ENCODE measurements around the gene LYL1.

Gene LYL1

DNA sequence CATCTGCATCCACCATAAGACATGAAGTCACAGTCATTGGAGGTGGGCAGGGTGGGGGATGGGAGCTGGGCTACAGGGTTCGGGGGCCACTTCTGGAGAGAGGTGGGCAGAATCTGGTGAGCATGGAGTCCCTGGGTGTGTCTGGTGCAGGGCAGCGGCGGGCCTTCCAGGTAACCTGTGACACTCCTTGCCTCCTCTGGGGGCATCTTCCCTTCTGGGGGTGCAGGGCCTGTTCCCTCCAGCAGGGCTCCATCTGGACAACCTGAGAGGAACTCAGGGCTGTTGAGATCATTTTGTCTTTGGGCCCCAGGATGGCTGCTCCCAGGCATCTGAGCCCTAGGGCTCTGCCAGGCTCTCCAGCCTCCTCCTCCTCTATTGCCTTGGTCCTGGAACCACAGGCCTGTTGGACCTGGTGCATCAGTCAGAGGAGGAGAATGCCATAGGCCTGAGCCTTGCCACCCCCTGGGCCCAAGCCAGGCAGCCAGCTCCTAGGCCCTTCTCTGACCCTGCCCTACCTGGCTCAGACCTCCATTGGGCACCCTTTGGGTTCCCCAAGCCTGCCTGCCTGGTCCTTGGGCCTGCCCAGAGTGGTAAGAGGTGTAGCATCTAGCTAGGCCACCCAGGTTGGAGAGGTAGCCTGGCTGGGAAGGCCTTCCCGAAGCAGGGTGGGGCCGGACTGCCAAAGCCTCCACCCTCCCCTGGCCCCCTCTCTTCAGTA is 13.4 kb downstream of the LYL1 start:
- peak; percentile 60 to 65 for DNase-seq
- TF ChIP-seq POLR2A (IDR thresholded peaks at IDR 0.05; ENCODE audit: low read length) (no peak), GATA1 (IDR thresholded peaks at IDR 0.05; ENCODE audit: low read depth, low read length) (no peak)

DNA sequence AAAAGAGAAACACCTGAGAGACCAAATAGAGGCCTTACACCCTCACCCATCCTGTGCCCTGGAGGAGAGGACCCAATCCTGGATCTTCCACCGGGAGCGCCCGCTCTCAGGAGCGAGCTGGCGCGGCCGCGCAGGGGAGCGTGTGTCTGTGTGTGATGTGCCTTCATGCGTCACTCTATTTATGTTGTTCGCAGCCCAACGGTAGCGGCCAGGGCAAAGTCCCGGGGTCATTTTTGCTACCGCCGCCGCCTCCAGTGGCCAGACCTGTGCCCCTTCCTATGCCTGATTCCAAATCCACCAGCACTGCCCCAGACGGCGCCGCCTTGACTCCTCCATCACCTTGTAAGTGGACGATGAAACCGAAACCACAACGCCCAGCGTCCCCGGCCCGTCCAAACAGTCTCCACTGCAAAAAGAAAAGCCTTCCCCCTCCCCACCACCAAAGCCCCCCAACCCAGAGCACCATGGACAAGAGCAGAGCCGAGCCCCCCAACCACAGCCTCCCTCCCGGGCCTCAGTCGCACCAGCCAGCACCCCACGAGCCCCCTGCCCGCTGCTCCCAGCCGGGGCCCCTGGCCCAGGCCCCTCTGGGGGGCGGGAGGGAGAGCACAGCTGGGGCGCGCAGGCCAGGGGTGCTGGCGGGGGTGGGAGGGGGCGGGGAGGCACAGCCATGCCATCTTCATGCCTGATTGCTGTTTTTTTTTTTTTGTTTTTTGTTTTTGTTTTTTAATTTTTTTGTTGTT is 14.7 kb downstream of the LYL1 start:
- DNase-seq: no peak
- TF ChIP-seq POLR2A (IDR thresholded peaks at IDR 0.05; ENCODE audit: low read length) (no peak), GATA1 (IDR thresholded peaks at IDR 0.05; ENCODE audit: low read depth, low read length) (no peak)

DNA sequence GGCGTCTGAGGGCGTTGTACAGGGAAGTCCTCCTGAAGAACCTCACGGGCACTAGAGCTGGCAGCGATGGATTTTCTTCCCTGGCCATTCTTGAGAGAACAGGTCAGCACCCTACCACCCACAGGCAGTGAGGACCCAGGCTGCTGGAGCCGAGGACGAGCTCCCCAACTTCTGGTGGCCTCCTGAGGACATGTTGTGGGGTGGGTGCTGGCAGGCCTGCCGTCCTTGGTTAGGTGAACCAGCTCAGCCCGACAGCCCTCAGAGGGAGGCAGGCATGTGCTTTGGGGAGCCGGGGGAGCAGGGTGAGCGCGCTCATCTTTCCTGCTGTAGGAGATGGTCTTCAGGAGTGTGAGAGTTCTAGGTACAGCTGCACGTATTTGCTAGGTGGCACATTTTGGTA is 15.4 kb downstream of the LYL1 start:
- DNase-seq: no peak
- no peak for TF ChIP-seq POLR2A (IDR thresholded peaks at IDR 0.05; ENCODE audit: low read length)
- TF ChIP-seq GATA1 (IDR thresholded peaks at IDR 0.05; ENCODE audit: low read depth, low read length): no peak

DNA sequence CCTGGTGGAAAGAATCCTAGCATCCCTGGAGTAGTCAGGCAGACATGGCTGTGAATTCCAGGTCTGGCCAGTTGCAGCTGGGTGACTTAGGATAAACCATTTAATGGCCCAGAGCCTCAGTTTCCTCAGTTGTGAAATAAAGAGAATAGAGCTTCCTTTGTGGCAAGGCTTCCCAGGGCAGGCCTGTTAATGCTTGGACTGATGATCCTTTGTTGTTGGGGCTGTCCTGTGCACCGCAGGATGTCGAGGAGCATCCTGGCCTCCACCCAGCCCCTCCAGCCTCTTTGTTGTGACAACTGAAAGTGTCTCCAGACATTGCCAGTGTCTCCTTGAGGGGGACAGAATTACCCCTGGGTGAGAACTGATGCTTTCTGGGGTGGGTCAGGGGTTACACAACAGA is 16.3 kb downstream of the LYL1 start:
- TF ChIP-seq POLR2A (IDR thresholded peaks at IDR 0.05; ENCODE audit: low read length) (no peak), GATA1 (IDR thresholded peaks at IDR 0.05; ENCODE audit: low read depth, low read length) (no peak)
- no peak for DNase-seq

DNA sequence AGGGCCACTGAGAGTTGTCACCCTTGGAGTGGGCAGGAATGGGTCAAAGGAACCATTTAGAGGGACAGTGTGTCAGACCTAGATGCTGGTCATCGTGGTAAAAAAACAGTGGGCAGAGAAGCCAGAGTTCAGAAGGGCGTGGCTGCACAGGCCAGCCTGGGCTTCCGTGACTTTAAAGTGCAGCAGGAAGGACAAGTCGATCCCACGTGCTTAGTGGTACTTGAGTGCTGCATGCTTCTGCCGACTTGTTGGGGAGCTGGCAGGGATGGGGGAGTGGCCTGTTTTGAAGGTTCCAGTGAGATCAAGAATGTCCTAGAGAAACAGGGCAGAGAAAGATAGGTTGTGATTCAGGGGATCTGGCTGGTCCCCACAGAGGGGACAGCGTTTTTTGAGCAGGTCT is 17.0 kb downstream of the LYL1 start:
- DNase-seq: no peak
- TF ChIP-seq GATA1 (IDR thresholded peaks at IDR 0.05; ENCODE audit: low read depth, low read length) (no peak), POLR2A (IDR thresholded peaks at IDR 0.05; ENCODE audit: low read length) (no peak)

DNA sequence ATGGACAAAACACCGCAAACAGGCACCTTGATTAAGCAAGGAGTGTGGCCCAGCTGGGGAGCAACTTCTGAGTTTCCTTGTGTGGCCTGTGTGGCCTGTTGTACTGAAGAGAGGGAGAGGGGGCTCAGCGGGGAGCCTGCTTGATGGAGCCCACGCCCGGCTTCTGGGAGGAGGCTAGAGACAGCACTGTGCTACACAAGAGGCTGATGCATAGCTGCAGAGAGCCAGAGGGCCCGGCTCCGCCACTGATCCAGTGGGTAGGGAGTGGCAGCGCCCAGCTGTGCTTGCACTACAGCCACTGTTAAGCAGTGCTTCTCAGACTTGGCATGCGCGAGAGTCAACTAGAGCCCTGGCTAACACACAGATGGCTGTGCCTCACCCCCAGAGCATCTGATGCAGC is 19.0 kb downstream of the LYL1 start:
- no peak for DNase-seq
- TF ChIP-seq POLR2A (IDR thresholded peaks at IDR 0.05; ENCODE audit: low read length) (no peak), GATA1 (IDR thresholded peaks at IDR 0.05; ENCODE audit: low read depth, low read length) (no peak)

DNA sequence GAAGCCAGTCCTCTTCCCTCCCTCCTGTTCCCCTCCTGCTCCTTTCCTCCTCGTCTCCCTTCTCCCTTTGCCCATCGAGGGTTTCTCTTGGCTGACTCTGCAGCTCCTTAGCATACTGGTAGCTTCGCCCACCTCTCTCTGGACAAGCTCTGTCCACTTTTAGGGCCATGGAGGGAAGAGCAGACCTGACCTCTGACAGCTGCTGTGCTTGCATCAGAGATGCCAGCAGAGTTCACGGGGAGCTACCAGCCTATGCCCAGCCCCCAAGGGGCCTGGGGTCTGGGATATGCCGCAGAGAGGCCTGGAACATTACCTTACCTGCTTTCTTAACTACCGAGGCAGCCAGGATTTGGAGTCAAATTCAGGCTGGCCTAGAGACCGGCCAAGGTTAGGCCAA is 19.7 kb downstream of the LYL1 start:
- no peak for TF ChIP-seq GATA1 (IDR thresholded peaks at IDR 0.05; ENCODE audit: low read depth, low read length)
- no peak for TF ChIP-seq POLR2A (IDR thresholded peaks at IDR 0.05; ENCODE audit: low read length)

DNA sequence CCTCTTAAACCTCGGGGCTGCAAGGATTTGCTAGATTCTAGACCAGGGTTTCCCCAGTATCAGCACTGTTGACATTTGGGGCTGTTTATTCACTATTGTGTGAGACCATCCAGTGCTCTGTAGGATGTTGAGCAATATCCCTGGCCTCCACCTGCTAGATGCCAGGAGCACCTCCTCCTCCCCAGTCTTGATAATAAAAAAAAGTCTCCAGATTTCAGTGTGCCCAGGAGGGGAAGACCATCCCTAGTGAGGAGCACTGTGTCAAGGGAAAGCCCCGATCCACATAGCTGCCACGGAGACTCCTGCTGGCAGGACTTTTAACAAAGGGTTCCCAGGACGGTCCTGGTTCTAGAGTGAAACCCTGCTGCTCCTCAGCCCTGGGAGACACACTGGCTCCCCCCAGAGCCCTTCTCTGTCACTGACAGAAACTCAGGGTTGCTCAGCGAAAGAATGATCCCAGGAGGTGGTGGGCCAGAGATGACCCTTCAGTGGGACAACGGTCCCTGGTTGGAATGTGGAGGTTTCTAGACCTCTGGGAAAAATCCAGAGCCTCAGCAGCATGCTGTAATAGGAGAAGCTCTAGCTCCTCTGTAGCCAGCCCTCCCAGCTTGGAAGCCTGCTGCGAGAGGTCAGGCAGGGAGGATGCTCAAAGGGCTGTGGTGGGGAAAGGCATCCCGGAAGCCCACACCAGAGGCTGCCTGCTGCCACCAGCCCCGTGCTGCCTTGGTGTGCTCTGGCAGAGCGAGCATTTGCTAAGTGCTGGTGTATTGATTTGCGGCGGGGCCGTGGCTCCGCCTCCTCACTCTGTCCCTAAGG is 20.3 kb downstream of the LYL1 start:
- DNase-seq: peak; percentile 56 to 69
- no peak for TF ChIP-seq GATA1 (IDR thresholded peaks at IDR 0.05; ENCODE audit: low read depth, low read length)
- TF ChIP-seq POLR2A (IDR thresholded peaks at IDR 0.05; ENCODE audit: low read length): no peak

More for the DNA sequence above, 19.7 kb downstream of the LYL1 start:
- DNase-seq: no peak

DNA sequence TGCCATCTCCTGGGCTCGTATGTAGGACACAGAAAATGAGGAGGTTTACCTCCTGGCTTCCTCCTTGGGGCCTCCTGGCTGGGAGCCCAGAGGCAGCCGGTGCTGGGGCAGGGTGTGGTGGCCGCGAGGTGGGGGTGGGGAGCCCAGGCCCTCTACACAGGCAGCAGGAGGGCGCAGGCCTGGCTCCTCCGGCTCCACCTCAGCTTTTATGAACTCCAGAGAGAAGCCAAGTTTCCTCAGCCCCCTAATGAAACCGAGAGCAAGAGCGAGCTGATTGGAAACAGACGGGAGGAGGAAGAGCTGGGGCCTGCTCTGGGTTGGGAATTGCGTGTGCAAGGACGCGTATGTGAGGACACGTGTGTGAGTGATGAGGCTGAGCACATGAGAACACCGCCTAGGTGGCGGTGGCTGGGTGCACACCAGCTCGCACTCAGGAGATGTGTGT is 23.1 kb downstream of the LYL1 start:
- peak; percentile 90 to 92 for DNase-seq
- TF ChIP-seq POLR2A (IDR thresholded peaks at IDR 0.05; ENCODE audit: low read length): peak; percentile 59
- no peak for TF ChIP-seq GATA1 (IDR thresholded peaks at IDR 0.05; ENCODE audit: low read depth, low read length)

DNA sequence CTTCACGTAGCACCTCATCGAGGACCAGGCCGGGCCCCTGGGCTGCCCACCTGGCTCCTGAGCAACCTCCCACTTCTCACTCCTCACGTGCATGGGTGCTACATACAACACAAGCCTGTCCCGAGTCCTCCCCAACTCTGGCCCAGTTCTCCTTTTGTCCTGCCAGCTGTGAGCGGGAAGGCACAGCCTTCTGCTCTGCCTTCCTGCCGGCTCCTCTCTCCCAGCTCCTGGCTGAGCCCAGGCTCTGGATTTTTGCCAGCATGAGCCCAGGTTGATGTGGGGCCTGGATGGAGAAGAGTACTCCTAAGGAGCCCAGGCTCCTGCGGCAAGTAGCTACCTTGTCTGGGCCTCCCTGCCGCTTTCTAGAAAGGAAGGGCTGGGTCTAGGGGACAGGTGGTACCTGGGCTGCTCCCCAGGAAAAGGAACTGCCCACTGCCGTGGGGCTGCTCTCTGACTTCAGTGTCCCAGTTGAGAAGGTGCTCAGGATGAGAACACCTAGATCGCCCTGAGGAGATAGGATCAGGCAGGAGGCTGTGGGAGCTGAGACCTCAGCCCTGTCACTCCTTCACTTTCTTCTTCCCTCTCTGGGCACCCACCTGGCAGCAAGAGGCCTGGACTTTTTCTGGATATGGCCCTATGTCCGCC is 23.6 kb downstream of the LYL1 start:
- TF ChIP-seq POLR2A (IDR thresholded peaks at IDR 0.05; ENCODE audit: low read length) (no peak), GATA1 (IDR thresholded peaks at IDR 0.05; ENCODE audit: low read depth, low read length) (no peak)
- DNase-seq: no peak

DNA sequence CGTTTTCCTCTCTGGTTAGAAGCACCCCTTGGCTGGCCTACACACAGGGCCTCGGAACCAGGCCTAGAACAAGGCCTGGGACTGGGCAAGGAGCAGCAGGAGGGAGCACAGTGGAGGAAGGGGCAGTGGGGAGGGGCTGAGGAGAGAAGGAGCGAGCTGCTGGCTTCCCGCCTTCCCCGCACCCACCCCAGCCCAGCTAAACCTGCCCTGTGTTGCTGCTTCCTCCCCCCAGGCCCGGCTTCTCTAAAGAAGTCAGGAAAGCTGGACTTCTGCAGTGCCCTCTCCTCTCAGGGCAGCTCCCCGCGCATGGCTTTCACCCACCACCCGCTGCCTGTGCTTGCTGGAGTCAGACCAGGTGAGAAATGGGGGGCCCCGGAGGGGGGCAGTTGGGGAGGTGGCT is 24.3 kb downstream of the LYL1 start:
- TF ChIP-seq GATA1 (IDR thresholded peaks at IDR 0.05; ENCODE audit: low read depth, low read length): no peak
- no peak for TF ChIP-seq POLR2A (IDR thresholded peaks at IDR 0.05; ENCODE audit: low read length)
- DNase-seq: no peak

DNA sequence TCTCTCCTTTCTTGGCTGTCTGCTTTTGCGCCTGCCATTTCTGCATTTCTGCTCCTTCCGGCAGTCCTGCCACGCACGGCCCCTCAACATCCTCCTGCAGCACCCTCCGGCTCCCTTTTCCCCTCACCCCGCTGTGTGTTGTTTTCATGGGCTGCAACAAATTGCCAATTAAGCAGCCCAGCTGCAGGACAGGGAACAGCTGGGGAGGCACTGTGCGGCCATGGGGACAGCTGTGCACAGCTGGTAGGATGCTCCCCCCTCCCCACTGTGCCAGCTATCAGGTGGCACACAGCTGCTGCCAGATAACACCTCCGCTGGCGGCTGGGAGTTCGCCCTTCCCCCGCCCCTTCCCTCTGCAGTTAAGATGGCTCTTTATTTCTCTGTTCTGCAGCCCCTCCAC is 25.4 kb downstream of the LYL1 start:
- no peak for TF ChIP-seq GATA1 (IDR thresholded peaks at IDR 0.05; ENCODE audit: low read depth, low read length)
- peak; percentile 37 for TF ChIP-seq POLR2A (IDR thresholded peaks at IDR 0.05; ENCODE audit: low read length)
- peak; percentile 90 to 93 for DNase-seq

DNA sequence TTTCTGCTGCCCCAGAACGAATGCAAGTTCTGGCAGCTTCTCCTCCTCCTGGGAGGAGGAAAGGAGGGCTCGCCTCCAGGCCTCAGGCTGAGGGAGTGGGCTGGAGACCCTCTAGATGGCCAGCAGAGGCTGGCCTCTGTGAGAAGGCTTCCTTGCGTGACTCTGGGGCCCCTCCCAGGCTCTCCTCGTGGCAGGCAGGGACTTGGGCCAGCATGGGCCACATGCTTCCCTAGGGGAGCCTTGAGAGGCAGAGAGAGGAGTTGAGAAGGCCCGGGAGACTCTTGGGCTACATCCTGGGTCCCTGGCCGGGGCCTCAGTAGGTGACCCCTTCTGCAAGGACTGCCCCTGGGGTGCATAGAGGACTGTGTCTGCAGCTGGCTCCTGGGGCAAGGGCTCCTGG is 25.9 kb downstream of the LYL1 start:
- peak in 1 of 2 experiments; percentile 40 for DNase-seq
- TF ChIP-seq POLR2A (IDR thresholded peaks at IDR 0.05; ENCODE audit: low read length): no peak
- no peak for TF ChIP-seq GATA1 (IDR thresholded peaks at IDR 0.05; ENCODE audit: low read depth, low read length)

DNA sequence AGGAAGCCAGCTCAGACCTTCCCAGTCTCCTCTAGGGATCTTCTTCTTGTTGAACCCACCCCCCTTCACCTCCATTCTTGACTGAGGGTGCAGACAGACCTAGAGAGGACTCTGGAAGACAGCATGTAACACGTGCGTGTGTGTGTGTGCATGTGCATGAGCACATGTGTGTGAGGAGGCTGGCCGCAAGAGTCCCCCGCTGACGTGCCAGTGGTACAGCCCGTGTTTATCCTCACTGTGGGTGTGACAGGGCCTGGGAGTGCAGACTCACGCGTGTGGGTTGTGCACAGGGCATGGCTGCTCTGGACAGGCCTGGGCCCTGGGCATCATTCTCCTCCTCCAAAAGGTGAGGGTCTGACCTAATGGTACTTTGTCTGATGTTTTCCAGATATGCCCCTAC is 26.3 kb downstream of the LYL1 start:
- TF ChIP-seq POLR2A (IDR thresholded peaks at IDR 0.05; ENCODE audit: low read length) (peak; percentile 39), GATA1 (IDR thresholded peaks at IDR 0.05; ENCODE audit: low read depth, low read length) (no peak)
- peak; percentile 52 to 54 for DNase-seq
